Activated naive CD4-positive, alpha-beta T cell treated with anti-CD3 and anti-CD28 coated beads, Interleukin-2, amount 10 ng/mL, durations not matched to agents 7 days and 5 days (primary cell): ENCODE results near the gene FGF21.

Experiments used
- CTCF ChIA-PET: fragments of 350-600 bp; sonication (Branson Sonifier 250); formaldehyde crosslinking; loops from one replicate; lab custom pipeline; 2021; ENCODE audit warnings: antibody characterized with exemption; lab: Charles Lee
- DNase-seq: peaks from one replicate; pipeline ENCODE4 v3.0.0-alpha.2; 2020
- H3K27ac Mint-ChIP-seq: one replicate; pipeline ENCODE4 v1.8.0; 2021; ENCODE audit warnings: mild to moderate bottlenecking, moderate library complexity, mixed read lengths
- H3K27me3 Mint-ChIP-seq: one replicate; pipeline ENCODE4 v1.8.0; 2021; ENCODE audit warnings: mild to moderate bottlenecking, mixed read lengths
- H3K36me3 Mint-ChIP-seq: one replicate; pipeline ENCODE4 v1.8.0; 2021; ENCODE audit warnings: mixed read lengths
- H3K4me1 Mint-ChIP-seq: one replicate; pipeline ENCODE4 v1.8.0; 2021; ENCODE audit warnings: mixed read lengths
- H3K4me3 Mint-ChIP-seq: one replicate; pipeline ENCODE4 v1.8.0; 2021; ENCODE audit warnings: mild to moderate bottlenecking, moderate library complexity, mixed read lengths
- H3K9me3 Mint-ChIP-seq: one replicate; pipeline ENCODE4 v1.8.0; 2021; ENCODE audit warnings: mixed read lengths

FGF21 gene

DNA sequence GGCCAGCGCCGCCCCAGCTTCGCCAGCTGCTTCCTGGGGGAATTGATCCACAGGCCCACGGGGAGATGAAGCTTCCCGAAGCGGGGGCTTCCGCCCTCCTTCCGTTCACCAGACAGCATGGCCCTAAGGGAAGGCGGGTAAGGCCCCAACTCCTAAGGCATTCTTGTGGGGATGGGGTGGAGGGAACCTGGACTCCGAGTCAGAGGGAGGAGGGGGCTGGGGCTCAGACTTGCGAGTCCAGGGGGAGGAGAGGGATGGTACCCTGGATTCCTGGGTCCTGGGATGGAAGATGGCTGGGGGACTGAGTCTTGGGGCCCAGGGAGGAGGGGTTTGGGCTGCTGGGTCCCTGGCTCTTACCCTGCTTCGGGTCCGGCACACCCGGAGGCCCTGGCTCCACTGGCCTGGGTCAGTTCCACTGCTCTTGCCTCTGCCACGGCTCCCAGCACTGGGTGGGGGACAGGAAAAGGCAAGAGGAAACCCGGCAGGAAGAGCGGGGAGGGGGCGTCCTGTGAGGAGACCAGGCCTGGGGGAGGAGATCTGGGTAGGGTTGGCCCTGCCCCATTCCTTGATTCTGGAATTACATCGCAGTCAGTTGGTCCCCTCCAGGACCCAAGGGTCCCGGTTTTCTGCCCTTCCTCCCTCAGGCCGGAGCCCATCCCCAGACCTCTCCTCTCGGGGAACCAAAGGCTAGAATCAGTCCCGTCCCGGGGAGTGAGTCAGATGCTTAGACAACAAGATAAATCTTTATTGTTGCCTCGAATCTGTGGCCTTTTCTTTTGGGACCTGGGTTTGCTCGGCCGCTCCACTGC, 15.0 kb upstream of the FGF21 start, which contains the start of gene RASIP1:
Gene RASIP1, minus strand, starts transcription at position 447 of the 809 bp plus-strand sequence. Its CDS starts 328 bp downstream, at position 119.
- H3K27ac Mint-ChIP-seq, result no peak within 1 kb of the TSS
- no peak within 1 kb of the TSS for H3K4me3 Mint-ChIP-seq
- H3K27me3 Mint-ChIP-seq, result peaks cover 54% of the 10 kb centered on the region
- H3K9me3 Mint-ChIP-seq, result no peaks in the 10 kb centered on the region
- H3K4me1 Mint-ChIP-seq, result peaks cover 31% of the 10 kb centered on the region
- no peak for DNase-seq
- CTCF ChIA-PET, result interaction anchor here (1.6 to 2.2 kb wide), 4 partner anchors 11 to 95 kb away, joined by 4 to 13 read pairs (median 10); partner anchors contain the start of gene CA11
- H3K36me3 Mint-ChIP-seq, result no peaks in the 10 kb centered on the region

DNA sequence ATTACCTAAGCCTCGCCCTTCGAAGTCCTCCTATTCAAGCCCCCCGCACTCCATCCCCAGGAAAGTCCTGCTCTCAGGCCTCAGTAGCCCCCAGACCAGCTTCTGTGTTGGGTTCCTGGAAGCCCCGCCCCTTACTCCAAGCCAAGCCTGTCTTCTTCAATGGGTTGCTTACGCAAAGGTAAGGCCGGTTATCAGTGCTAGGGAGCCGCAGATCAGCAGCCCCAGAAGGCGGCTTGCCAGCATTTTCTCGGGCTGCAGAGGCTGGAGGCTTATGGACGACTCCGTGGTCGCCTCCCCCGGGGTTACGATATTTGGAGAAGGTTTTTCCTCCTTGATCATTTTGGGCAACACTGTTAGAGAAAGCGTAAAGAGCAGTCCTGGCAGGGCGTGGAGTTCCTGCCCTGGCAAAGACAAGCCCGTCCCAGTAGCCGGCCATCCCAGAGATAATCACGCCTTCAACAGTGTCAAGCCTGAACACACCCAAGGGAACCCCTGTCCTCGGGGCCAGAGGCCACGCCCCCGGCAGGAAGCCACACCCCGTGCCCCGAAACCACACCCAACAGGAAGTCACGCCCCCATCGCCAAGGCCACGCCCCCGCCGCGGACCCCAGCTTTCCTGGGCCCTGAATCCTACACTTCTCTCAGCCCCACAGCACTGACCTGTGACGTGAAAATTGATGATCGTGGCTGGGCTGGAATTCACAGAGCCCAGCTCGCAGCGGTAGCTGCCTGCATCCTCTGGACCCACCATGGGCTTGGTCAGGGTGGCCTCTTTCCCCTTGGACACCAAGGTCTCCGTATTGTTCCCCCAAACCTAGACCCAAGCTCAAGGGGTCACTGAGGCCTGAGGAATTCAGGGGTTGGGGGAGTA, 14.0 kb upstream of the FGF21 start:
- Mint-ChIP-seq H3K27ac (no peak overlapping the region), H3K4me1 (peaks cover 38% of the 10 kb centered on the region), H3K9me3 (no peaks in the 10 kb centered on the region), H3K27me3 (peaks cover 64% of the 10 kb centered on the region), H3K36me3 (no peaks in the 10 kb centered on the region), H3K4me3 (no peak overlapping the region)
- peak; percentile 46 for DNase-seq
- CTCF ChIA-PET, result no interaction called here

DNA sequence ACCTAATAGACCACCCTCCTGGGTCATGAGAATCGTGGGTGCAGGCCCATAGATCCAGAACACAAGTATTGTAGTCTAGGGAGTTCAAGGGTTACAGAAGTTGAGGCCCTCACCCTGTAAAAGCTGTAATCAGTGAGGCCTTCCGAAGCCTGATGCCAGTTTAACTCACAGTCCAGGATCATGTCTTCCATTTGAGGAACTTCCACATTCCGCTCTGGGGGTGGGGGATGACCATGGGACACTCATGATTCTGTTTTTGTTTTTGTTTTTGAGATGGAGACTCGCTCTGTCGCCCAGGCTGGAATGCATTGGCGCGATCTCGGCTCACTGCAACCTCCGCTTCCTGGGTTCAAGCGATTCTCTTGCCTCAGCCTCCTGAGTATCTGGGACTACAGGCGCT, 13.2 kb upstream of the FGF21 start:
- DNase-seq, result no peak
- Mint-ChIP-seq H3K4me1 (peaks cover 43% of the 10 kb centered on the region), H3K36me3 (no peaks in the 10 kb centered on the region), H3K4me3 (no peak overlapping the region), H3K27ac (no peak overlapping the region), H3K27me3 (peaks cover 71% of the 10 kb centered on the region), H3K9me3 (no peaks in the 10 kb centered on the region)
- CTCF ChIA-PET, result no interaction called here

DNA sequence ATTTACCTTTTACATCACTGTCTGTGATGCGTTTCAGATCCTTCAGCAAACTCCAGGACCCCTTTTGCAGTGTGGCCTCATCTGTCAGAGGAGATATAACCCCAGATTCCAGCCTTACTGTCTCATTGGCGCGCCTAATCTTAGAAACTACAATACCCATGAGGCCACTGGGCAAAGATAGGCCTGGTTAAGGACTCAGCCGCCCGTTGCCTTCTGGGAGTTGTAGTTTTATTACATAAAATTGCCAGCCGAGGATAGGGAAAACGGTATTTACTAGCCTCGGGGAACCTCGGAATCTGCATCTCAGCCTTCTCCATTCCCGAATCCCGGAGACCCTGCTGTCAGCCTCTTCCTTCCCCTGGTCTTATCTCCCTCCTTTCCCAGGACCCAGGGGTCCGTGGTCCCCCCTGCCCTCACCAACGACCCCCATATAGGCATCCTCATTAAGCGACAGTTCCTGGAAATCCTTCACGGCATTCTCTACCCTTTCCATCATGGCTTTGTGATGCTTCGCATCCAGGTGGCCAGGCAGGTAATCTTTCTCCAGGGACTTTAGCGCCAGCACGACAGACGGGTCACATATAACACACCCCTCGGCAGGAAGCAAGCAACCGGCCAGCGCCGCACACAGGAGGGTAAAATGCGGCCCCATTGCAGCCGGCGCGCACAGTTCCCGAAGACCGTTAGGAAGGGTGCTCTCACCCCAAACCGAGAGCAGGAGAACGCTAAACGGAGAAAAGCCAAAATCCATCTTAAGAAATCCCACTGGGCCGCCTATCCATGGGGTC, 9.9 kb upstream of the FGF21 start:
- CTCF ChIA-PET, result no interaction called here
- peak; percentile 64 for DNase-seq
- Mint-ChIP-seq H3K36me3 (no peaks in the 10 kb centered on the region), H3K4me1 (peaks cover 30% of the 10 kb centered on the region), H3K4me3 (no peak overlapping the region), H3K27me3 (peaks cover 86% of the 10 kb centered on the region), H3K27ac (no peak overlapping the region), H3K9me3 (no peaks in the 10 kb centered on the region)

DNA sequence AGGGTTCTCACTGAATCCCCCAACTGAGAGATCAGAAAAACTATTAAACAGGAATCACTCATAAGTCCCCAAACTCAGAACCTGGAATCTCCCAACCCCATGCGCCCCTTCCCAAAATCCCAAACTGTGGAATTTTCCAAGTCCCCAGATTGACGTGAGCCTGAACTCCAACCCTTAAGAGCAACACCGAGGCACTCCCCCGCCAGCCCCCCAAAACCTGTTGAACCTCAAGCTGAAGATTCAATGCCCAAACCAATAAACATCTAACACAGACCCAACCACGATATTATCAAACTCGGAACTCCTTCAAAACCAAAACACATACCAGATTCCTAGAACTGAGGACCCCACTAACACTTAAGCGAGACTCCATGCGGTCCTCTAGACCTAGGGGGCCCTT, 9.2 kb upstream of the FGF21 start:
- H3K9me3 Mint-ChIP-seq, result no peaks in the 10 kb centered on the region
- peaks cover 28% of the 10 kb centered on the region for H3K4me1 Mint-ChIP-seq
- peaks cover 86% of the 10 kb centered on the region for H3K27me3 Mint-ChIP-seq
- no peak for DNase-seq
- H3K36me3 Mint-ChIP-seq, result no peaks in the 10 kb centered on the region
- no peak overlapping the region for H3K27ac Mint-ChIP-seq
- no peak overlapping the region for H3K4me3 Mint-ChIP-seq
- CTCF ChIA-PET, result no interaction called here

DNA sequence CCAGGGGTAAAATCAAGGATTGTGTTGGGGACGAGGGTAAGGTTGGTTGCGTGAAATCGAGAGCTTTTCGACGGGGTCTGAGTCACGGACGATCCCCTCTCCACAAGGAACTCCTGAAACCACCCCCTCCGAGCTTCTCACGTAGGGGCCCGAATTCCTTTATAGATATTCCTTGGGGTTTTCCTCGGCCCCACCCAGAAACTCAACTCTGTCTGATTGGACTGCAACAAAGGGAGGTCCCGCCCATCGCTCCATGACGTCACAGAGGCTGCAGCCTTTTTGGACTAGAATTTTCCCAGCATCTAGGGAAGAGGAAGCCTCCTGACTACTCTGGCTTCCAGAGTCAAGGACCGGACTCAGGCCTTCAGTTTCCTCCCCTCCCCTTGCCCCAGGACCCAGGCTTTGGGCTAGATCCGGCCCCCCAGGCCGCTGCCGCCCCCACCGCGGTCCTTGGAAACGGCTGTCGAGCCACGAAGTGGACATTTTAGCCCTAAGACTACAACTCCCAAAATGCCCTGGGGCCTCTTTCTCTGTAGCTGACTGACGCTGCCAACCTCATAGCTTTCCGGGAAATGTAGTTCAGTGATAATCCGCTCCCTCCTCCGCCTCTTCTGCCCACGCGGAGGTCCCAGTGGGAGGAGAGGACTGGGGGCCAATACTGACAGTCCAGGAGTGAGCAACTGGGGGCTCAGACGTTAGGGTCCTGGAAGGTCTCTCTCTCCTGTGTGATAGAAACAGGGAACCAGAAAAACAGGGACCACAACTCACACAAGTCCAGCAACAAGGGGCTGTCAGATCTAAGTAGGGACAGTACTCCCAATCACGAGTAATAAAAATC, 8.4 kb upstream of the FGF21 start, which contains the start of gene IZUMO1:
Gene IZUMO1, minus strand, starts transcription at position 172 of the 838 bp plus-strand sequence. CDS start 1,050 bp downstream, outside the sequence.
- no peaks in the 10 kb centered on the region for H3K36me3 Mint-ChIP-seq
- H3K27ac Mint-ChIP-seq, result no peak within 1 kb of the TSS
- peak; percentile 72 for DNase-seq
- peaks cover 86% of the 10 kb centered on the region for H3K27me3 Mint-ChIP-seq
- H3K4me3 Mint-ChIP-seq, result no peak within 1 kb of the TSS
- no peaks in the 10 kb centered on the region for H3K9me3 Mint-ChIP-seq
- CTCF ChIA-PET, result interaction anchor here (1.4 kb wide), 1 partner anchor 8 kb away, joined by 6 read pairs; no protein-coding TSS in a partner anchor
- peaks cover 24% of the 10 kb centered on the region for H3K4me1 Mint-ChIP-seq

DNA sequence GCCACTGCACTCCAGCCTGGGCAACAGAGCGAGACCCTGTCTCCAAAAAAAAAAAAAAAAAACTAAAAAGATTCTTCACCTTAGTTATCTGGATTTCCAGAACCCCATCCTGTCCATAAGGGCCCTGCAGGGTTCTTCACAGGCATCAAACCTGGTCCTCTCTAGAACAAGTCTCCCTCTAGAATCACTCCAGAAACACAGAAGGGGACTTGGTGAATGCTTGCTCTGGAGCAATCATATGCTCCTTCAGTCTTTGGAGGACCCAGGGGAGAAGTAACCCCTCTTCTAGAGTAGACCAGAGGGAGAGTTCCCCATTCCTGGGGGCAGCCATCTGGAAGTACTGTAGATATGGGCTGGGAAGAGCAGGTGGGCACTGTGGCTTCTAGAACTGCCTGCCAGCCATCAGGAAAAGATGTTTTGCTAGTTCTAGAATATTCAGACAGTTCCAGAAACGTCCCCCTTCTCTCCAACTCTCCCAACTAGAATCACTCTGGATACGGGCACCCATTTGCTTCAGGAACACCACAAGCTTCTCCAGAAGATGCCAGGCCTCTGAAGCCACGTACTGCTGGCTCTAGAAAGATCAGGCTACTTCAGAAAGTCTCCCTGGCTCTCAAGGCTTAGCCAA, 5.6 kb upstream of the FGF21 start:
- Mint-ChIP-seq H3K9me3 (no peaks in the 10 kb centered on the region), H3K4me3 (no peak overlapping the region), H3K4me1 (peaks cover 38% of the 10 kb centered on the region), H3K27ac (no peak overlapping the region), H3K36me3 (no peaks in the 10 kb centered on the region), H3K27me3 (peaks cover 93% of the 10 kb centered on the region)
- DNase-seq, result no peak
- CTCF ChIA-PET, result no interaction called here

DNA sequence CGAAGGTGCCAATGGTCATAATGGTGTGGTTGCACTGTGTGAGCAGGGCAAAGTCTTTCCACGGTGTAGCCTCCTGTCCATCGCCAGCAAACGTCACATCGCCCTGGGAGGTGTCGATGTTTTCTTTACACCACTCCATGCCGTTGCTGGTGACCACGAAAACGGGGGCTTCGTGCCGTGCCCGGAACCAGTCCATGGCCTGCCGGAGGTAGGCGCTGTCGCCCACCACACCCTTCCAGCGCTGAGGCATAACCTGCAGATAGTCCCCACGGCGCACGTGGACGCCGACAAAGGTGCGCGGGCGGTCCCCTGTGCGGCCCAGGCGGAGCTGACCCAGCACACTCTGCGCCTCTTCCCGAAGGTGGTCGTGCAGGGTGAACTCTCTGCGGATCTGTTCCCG, 5.0 kb upstream of the FGF21 start:
- Mint-ChIP-seq H3K27me3 (peaks cover 93% of the 10 kb centered on the region), H3K4me3 (no peak overlapping the region), H3K36me3 (no peaks in the 10 kb centered on the region), H3K9me3 (no peaks in the 10 kb centered on the region), H3K27ac (no peak overlapping the region), H3K4me1 (peaks cover 38% of the 10 kb centered on the region)
- CTCF ChIA-PET, result interaction anchor here (0.7 kb wide), 1 partner anchor 9 kb away, joined by 3 read pairs; no protein-coding TSS in a partner anchor
- no peak for DNase-seq

DNA sequence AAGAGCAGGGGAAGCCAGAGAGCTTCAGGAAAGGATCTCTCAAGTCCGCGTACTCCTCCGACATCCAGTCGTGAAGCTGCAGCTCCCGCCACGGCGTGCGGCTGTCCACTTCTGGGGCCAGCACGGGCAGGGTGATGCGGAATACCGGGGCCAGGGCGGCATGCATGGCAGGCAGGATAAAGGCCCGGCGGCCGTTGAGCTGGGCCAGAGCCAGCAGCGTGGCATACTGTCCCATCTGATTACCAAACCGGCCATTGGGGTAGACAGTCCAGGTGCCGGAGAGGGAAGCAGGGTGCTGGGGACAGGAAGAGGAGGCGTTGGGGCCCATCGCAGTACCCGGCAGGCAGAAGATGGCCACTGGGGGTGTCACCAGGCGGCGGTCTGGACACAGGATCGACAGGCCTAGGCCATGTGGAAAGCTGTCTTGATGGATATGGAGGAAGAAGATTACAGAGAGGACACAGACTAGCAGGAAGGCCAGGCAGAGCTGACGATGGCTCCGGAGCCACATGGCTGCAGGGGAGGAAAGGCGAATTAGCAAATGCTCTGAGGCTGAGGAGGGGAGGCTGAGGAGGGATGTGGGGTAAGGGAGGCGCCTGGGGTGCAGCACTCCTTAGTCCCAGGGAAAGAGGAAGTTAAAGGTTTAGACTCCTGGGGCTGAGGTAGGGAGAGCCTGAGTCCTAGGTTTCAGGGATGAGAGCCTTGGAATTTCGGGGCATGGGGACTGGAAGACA, 4.4 kb upstream of the FGF21 start:
- no peaks in the 10 kb centered on the region for H3K36me3 Mint-ChIP-seq
- H3K4me1 Mint-ChIP-seq, result peaks cover 35% of the 10 kb centered on the region
- H3K27ac Mint-ChIP-seq, result no peak overlapping the region
- CTCF ChIA-PET, result interaction anchor here (0.7 kb wide), 1 partner anchor 9 kb away, joined by 3 read pairs; no protein-coding TSS in a partner anchor
- peak overlapping the region; percentile 49 for H3K4me3 Mint-ChIP-seq
- no peaks in the 10 kb centered on the region for H3K9me3 Mint-ChIP-seq
- H3K27me3 Mint-ChIP-seq, result peaks cover 93% of the 10 kb centered on the region
- DNase-seq, result no peak

DNA sequence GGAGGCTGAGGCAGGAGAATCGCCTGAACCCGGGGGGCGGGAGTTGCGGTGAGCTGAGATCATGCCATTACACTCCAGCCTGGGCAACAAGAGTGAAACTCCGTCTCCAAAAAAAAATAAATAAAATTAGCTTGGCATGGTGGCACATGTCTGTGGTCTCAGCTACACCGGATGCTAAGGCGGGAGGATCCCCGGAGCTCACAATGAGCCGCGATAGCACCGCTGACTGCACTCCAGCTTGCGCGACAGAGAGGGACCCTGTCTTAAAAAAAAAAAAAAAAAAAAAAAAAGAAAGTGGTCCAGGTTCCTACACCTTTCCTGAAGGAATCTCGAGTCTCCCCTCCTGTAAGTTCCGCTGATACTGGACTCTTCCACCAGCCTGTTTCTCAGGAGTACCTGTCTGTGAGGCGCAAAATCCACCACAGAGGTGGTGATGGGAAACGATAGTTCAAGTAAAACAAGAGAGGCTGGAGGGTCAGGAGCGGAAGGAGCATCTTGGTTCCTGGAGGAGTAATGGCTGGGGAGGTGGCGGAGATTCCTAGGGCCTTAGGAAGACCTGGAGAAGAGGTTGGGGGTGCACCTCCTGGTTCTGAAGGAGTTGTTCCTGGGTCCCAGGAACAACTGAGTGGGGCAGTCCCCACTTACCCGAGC, 3.4 kb upstream of the FGF21 start:
- Mint-ChIP-seq H3K4me3 (peak overlapping the region; percentile 67), H3K4me1 (peaks cover 27% of the 10 kb centered on the region), H3K36me3 (no peaks in the 10 kb centered on the region), H3K27ac (peak overlapping the region; percentile 65), H3K9me3 (no peaks in the 10 kb centered on the region), H3K27me3 (peaks cover 91% of the 10 kb centered on the region)
- DNase-seq, result peak; percentile 48
- CTCF ChIA-PET, result interaction anchor here (0.7 to 1.1 kb wide), 3 partner anchors 13 to 36 kb away, joined by 3 to 4 read pairs (median 3); no protein-coding TSS in a partner anchor

DNA sequence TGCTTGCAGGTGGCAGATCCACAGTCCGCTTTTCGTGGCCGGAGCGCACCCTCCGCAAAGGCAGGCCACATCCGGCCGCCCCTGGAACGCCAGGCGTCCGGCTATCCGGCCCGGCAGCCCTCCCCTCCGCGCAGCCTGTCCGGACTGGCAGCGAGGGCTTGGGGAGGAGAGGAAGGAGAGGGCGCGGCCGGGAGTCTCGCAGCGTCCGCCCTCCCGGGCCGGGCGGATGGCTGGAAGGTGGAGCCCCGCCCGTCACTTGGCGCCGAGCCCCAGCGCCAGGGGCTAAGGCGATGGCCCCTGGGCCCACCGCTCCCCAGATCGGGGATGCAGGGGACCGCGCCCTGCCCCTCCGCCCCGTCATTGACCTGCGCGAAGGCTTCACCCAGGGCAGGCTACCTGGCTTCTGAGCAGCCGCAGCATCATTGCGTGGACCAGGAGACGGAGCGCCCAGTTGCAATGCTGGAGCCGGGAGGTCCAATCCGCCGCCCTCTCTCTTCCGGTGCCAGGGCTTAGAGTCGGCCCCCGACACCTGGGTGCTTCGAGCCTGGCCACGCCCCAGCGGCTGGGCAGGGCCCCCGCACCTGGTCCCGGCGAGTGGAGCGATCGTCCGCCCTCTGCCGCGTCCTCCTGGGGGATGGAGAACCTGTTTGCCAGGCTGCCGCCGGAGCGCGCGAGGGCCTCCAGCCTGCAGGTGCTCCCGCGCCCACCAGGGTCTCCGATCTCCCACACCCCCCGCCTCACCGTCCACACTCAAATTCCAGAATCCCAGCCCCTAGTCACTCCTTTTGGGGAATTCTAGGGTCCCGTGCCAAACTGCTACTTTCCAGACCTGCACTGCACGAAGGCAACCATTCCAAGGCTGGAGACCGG, 2.6 kb upstream of the FGF21 start, which contains the start of gene FUT1:
Gene FUT1, minus strand, starts transcription at position 146 of the 870 bp plus-strand sequence. CDS start 1,360 bp downstream, outside the sequence.
- H3K27me3 Mint-ChIP-seq, result peaks cover 83% of the 10 kb centered on the region
- H3K9me3 Mint-ChIP-seq, result no peaks in the 10 kb centered on the region
- H3K4me3 Mint-ChIP-seq, result peak within 1 kb of the TSS; percentile 67
- peak within 1 kb of the TSS; percentile 65 for H3K27ac Mint-ChIP-seq
- DNase-seq, result peak; percentile 55
- CTCF ChIA-PET, result interaction anchor here (0.7 to 1.1 kb wide), 3 partner anchors 14 to 35 kb away, joined by 3 to 4 read pairs (median 3); no protein-coding TSS in a partner anchor
- H3K36me3 Mint-ChIP-seq, result no peaks in the 10 kb centered on the region
- peaks cover 24% of the 10 kb centered on the region for H3K4me1 Mint-ChIP-seq
